Measurements from ENCODE around the gene PLBD1. TPM values are rescaled to one million over a fixed set of nuclear protein-coding genes. Genes with fewer than 3 reads are reported as not detected.
A peak's percentile ranks its signal among the peaks of the same experiment; 100 is the strongest.

PLBD1 gene
- total RNA-seq, 1 experiment from 2014 or later: 1.5 TPM

- DNase-seq (ENCODE audit: low read depth): no peak
These were observed 3.2 kb downstream of the PLBD1 start for GRCh38 chr12:14564336-14564959.

DNA sequence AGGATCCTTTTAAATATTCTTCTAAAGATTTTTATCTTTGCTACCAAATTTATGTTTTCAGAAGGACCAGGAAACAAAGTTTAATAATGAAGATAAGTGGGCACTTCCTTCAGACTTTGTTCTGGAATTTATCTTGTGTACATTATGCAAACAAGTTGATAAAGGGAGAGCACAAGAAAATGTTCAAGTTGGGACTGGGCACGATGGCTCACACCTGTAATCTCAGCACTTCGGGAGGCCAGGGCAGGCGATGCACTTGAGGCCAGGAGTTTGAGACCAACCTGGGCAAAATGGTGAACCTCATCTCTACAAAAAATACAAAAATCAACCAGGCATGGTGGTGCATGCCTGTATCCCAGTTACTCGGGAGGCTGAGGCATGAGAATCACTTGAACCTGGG is 4.6 kb downstream of the PLBD1 start:
- DNase-seq (ENCODE audit: low read depth): no peak

DNA sequence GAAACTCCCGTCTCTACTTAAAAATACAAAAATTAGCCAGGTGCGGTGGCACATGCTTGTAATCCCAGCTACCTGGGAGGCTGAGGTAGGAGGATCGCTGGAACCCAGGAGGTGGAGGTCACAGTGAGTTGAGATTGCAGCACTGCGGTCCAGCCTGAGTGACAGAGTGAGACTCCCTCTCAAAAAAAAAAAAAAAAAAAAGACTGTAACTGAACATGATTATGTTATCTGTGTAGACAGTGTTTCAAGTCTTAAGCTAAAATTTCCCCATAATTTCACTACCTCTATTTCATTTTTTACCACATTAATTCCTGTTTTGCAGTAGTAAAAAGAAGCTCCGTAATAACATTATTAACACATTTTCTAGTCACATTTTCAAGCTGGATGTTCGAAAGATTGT is 5.4 kb downstream of the PLBD1 start:
- no peak for DNase-seq (ENCODE audit: low read depth)

DNA sequence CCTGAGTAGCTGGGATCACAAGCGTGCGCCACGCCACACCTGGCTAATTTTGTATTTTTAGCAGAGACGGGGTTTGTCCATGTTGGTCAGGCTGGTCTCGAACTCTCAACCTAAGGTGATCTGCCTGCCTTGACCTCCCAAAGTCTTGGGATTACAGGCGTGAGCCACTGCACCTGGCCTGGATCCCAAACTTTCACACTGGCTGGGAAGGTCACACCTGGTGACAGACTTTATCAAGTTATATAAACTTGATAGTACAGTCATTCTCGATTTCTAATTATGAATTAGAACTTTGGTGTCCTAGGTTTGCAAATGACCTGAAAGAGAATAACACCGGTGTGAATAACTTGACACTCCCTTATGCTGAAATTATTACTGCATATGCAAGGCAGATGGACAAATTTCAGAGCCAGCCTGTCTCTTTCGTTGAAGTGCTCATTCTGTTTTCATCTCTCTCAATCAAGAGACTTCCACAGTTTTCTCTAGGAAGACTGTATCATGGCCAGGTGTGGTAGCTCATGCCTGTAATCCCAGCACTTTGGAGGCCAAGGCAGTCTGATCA is 5.9 kb downstream of the PLBD1 start:
- no peak for DNase-seq (ENCODE audit: low read depth)

GRCh38 chr12:14560904-14561574 is 6.6 kb downstream of the PLBD1 start:
- no peak for DNase-seq (ENCODE audit: low read depth)

DNA sequence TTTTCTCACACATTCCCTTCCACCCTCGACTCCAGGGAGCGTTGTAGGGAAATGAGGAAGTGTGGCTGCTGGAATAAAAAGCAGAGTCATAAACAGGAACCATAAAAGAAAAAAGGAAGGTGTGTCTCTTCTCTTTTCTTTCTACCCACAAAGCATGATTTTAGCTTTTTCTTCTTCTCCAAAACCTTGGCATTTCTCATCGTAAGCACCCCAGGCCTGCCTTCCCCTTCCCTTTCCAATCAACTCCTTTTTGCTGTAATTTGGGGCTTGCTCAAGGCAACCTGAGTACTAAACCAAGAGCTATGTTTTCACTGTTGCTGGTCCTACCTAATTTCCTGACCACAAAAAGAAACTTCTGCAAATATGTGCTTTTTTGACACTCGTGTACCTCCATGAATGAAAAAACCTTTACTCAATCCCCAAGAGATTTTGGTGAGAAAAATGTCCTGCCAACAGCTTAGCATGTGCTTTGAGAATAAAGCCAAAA is 9.2 kb downstream of the PLBD1 start:
- DNase-seq (ENCODE audit: low read depth): no peak

GRCh38 chr12:14557966-14558365 is 9.7 kb downstream of the PLBD1 start:
- DNase-seq (ENCODE audit: low read depth): no peak

DNA sequence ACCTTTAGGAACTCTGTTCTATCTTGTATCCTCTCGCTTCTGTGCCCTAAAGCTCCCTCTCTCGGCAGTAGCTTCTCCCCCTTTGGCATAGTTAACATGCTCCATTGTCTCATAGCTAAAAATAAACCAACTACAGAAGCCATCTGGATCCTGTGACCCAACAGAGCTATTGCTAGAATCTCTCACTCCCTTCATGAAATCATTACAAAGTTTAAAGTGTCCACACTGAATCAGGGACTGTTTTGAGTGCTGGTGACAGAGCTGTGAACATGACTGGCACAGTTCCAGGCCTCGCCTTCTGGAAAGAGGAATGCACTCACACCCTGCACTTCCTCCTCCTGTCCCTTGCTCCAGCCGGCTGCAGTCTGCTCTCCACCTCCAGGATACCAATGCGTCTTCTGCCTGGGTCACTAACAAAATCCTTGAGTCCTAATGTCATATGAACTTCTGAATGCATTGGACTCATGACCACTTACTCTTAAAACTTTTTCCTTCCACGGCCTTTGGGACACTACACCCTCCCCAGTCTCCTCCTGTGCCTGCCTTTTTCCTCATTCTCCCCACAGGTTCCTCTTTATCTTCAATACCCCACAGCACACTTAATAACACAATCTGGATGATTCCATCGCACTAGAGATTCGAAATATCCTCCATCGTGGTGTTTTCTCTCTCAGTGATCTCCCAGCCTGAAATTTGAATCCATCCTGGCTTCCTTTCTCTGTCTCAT is 13.2 kb downstream of the PLBD1 start:
- peak; percentile 20 for DNase-seq (ENCODE audit: low read depth)

GRCh38 chr12:14548609-14549008 is 19.1 kb downstream of the PLBD1 start:
- DNase-seq (ENCODE audit: low read depth): no peak

DNA sequence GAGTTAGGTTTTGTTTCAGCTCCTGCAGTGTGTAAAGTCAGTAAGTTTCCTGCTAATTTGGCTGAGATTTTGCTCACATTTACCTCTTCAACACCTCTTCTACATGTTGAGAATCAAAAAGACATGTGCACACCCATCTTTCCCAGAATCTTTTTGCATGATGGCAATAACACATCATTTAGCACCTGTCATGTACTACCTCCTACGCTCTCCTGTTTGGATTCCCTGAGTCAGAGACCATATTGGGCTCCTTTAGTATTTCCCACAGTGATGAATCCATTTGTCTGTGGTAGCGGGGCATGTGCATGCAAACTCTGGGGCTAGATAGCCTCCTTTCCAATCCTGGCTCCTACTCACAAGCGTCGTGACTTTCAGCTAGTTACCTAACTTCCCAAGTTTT is 20.1 kb downstream of the PLBD1 start:
- DNase-seq (ENCODE audit: low read depth): no peak

DNA sequence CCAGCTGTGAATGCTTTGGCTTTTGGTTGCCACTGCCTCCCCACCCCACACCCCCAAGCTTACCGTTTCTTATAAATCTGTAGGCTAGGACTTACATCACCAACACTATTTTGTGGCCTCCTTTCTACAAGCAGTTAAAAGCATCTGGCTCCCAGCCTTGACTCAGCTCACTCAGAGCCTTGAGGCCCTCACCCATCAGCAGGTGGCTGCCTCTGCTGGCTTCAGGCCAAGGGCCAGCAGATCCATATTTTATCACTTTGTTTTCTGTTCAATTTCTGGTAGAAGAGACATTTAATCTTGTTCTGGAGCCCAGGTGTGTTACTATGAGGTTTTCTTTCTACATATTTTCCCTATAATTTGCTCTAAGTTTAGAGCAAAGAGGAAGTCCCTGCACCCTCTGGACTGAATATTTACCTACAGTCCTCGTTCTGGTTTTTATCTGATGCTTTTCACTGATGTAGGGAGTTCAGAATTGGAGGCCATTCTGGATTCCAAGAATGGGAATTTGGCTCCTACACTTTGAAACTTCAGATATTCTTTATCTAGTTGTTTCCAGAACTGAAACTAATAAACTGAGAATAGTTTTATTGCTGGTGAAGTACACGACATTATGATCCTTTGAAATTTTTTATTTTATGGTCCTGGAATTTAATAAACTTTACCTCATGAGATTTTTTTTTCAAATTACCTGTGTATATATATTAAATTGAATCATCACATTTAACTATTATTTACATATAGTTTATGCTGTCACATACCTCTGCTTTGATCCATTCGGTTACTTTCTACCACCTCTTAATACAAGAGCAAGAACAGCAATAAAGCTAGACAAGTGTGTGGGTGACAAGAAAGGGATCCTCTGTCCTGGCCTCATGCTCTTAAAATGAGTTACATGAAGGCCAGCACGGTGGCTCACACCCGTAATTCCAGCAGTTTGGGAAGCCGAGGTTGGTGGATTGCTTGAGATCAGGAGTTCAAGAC is 22.2 kb downstream of the PLBD1 start:
- DNase-seq (ENCODE audit: low read depth): no peak

DNA sequence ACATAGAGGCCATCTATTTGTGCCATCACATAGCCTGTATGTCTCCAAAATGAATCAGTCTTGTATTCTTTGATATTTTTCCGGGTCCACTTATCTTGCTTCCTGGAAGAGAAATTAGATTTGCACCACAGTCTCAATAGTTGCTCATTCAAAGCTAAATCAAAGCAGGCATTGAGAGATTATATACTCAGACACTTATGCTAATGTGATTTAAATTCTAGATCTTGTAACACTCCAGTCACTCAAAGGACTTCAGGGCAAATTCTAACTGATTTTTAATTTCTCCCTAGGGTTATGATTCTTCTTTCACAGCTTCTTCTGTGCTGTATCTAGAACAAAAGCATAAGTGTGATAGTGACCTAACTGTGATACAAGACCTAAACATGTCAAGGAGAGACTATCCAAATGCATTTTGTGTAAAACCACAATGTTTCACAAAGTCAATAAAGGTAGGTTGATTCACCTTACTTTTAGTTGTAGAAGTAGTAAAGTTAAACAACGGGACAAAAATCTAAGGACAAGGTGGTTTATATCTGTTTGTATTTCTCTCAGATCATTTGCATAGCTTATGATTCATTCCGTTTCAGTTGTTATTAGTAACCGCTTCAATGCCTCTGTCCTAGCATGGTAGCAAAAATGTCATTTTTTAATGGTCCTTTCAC is 26.8 kb downstream of the PLBD1 start:
- DNase-seq (ENCODE audit: low read depth): no peak

- no peak for DNase-seq (ENCODE audit: low read depth)
These were observed 30.6 kb downstream of the PLBD1 start for GRCh38 chr12:14537088-14537487.

- no peak for DNase-seq (ENCODE audit: low read depth)
These were observed 35.5 kb downstream of the PLBD1 start for GRCh38 chr12:14532152-14532551.

GRCh38 chr12:14525964-14526363 is 41.7 kb downstream of the PLBD1 start:
- no peak for DNase-seq (ENCODE audit: low read depth)

DNA sequence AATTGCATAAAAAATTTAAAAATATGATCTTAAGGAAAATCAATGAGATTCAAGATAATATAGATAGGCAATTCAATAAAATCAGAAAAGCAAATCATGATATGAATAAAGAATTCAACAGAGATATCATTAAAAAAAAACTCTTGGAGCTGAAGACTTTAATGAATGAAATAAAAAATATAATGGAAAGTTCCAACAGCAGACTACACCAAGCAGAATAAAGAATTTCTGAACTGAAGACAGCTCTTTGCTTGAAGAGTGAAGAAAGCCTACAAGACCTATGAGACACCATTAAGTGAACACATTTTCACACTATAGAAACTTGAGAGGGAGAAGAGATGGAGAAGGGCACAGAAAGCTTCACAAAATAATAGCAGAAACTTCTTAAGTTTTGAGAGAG is 45.9 kb downstream of the PLBD1 start:
- DNase-seq (ENCODE audit: low read depth): no peak

- peak; percentile 6 for DNase-seq (ENCODE audit: low read depth)
These were observed 52.7 kb downstream of the PLBD1 start for GRCh38 chr12:14514946-14515345.

- DNase-seq (ENCODE audit: low read depth): peak; percentile 24
These were observed 53.4 kb downstream of the PLBD1 start for GRCh38 chr12:14514154-14514842.

DNA sequence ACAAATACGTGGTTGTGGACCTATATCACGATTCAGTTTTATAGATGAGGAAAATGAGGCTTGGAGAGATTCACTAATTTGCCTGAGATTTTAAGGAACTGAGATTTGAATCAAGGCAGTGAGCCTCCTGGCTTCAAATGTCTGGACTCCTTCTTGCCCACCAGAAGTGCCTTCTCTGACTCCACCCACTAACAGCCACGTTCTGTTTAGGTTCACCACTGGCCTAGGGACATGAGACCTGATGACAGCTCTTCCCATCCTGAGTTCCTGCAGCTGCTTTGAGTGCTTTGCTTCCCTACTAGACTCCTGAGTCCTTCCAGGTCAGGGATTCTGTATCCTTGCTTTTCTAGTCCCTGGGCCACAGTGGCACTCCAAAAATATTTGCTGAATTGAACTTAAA is 57.1 kb downstream of the PLBD1 start:
- no peak for DNase-seq (ENCODE audit: low read depth)

All from M059J (cell line).